Measurements from ENCODE around the gene GPR157.

Gene GPR157

DNA sequence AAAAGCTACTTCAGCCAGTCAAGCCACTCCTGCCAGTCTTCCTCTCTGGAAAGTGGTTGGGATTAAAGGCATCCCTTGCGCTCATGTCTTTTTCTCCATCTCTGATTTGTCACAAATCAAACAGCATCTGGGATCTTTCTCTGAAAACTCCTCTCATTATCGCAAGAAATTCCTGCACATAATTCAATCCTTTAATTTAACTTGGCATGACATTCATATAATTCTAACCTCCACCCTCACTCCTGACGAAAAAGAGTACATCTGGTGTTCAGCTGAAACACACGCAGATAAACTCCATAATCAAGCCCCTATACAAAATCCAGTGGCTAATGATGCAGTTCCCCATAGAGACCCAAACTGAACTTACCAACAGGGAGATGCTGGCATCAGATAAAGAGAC lies 40.1 kb downstream of the GPR157 start:
- DNase-seq (ENCODE audit: low read depth in 2 of 3, low spot score in 1 of 3): no peak

DNA sequence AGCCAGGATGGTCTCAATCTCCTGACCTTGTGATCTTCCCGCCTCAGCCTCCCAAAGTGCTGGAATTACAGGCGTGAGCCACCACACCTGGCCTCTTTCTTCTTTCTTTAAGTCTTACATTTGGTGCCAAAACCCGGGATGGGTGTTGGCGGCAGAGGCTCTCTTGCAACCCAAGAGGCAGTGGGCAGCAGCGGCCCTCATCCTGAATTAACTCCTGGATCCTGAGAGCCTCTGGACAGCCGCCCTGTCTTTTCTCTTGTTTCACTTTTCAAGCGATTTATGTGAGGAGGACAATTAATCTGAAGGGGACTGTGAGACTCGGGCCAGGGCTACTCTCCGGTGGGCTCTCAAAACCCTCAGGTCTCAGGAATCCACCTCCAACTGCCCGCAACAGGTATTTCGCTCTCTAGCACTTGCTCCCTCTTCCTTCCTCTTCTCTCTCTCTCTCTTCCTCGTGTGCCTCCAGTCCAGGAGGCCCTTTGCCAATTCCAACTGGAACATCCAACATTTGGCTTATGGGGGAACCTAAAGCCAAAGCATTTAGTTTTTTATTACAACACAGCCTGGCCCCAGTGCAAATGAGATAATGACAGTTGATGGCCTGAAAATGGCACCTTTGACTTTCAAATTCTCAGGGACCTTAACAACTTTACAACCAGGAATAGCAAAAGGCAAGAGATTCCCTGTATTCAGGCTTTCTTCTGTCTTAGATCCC lies 41.3 kb downstream of the GPR157 start:
- no peak for DNase-seq (ENCODE audit: low read depth in 2 of 3, low spot score in 1 of 3)

GRCh38 chr1:9086796-9087195 lies 42.1 kb downstream of the GPR157 start:
- no peak for DNase-seq (ENCODE audit: low read depth in 2 of 3, low spot score in 1 of 3)

GRCh38 chr1:9086045-9086444 lies 42.9 kb downstream of the GPR157 start:
- no peak for DNase-seq (ENCODE audit: low read depth in 2 of 3, low spot score in 1 of 3)

- no peak for DNase-seq (ENCODE audit: low read depth in 2 of 3, low spot score in 1 of 3)
These were observed 43.5 kb downstream of the GPR157 start for GRCh38 chr1:9085306-9085940.

- no peak for DNase-seq (ENCODE audit: low read depth in 2 of 3, low spot score in 1 of 3)
These were observed 44.0 kb downstream of the GPR157 start for GRCh38 chr1:9084906-9085305.

DNA sequence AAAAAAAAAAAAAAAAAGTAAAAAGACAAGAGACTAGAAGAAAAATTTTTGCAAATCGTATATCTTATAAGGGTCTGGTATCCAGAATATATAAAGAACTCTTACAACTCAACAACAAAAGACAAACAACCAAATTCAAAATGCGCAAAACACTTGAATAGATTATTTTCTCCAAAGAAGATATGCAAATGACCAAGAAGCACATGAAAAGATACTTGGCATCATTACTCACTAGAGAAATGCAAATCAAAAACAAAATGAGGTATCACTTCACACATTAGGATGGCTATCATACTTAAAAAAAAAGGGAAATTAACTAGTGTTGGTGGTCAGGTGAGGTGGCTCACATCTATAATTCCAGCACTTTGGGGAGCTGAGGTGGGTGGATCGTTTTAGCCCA lies 47.4 kb downstream of the GPR157 start:
- no peak for DNase-seq (ENCODE audit: low read depth in 2 of 3, low spot score in 1 of 3)

DNA sequence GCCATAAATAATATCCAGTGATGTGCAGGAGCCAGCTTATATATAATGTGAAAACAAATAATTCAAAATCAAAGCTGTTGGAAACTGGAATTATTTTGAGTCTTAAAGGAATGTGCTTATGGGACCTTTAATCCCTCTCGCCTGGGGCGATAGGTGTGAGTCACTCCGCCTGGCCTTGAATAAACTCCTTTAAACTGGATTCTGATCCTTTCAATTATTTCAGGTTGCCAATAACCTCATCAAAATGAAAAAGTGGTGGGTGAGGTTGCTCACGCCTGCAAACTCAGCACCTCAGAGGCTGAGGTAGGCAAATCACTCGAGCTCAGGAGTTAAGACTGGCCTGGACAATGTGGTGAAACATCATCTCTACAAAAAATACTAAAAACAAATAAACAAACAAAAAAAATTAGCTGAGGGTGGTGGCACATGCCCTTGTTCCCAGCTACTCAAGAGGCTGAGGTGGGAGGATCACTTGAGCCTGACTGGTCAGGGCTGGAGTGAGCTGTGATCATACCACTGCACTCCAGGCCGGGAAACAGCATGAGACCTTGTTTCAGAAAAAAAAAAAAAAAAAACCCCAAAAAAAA lies 48.1 kb downstream of the GPR157 start:
- no peak for DNase-seq (ENCODE audit: low read depth in 2 of 3, low spot score in 1 of 3)

GRCh38 chr1:9079988-9080704 lies 48.8 kb downstream of the GPR157 start:
- DNase-seq (ENCODE audit: low read depth in 2 of 3, low spot score in 1 of 3): no peak

DNA sequence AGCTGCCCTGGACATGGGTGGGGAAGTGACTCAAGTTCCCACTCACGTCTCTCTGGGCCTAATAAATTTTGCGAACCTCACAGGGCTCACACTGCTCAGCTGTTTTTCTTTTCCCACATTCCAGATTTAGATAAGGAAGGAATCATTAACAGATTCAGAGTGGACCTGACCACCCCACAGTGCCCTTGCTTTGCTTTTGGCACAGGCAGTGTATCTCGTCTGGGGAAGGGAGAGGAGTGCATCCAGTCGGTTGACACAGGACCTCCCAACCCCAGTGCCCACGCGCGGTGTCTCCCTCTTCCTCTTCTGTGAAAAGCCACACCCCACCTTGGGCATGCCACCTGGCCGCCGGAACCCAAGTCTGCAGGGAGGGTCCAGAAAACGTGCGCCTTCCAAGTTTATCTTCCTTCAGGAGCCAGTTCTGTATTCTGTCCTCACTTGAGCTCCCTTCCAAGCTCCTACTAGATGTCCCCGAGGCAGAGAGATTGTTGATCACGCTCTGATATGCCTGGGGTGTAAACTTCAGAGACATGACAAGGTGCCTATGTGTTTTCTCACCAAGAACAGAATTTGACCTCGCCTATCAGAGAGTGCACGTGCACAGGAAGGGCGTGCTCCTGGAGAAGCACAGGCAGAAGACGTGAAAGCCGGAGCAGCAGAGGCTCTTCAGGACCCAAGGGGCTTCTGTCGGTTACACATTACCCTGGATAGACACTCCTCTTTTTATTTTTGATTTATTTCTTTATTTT lies 50.0 kb downstream of the GPR157 start:
- no peak for DNase-seq (ENCODE audit: low read depth in 2 of 3, low spot score in 1 of 3)

- DNase-seq (ENCODE audit: low read depth in 2 of 3, low spot score in 1 of 3): peak in 2 of 3 donors; percentile 3 to 6
These were observed 50.7 kb downstream of the GPR157 start for GRCh38 chr1:9078015-9078751.

DNA sequence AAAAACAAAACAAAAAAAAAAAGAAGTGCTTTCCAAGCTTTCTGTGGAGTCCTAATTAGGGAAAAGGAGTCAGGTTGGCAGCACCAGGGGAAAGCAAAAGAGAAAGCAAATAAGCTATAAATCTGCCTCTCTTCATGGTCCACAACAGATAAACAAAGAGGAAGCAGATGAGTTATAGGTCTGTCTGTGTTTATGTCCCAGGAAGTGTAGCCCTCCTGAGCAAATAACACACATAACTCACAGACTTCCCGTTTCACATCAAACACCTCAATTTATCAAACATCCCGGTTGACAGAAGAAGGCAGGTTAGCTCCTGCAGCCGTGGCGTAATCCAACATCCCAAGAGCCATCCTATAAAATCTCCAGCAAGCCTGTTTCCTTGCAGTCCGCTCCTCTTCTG lies 53.9 kb downstream of the GPR157 start:
- no peak for DNase-seq (ENCODE audit: low read depth in 2 of 3, low spot score in 1 of 3)

- DNase-seq (ENCODE audit: low read depth in 2 of 3, low spot score in 1 of 3): no peak
These were observed 55.8 kb downstream of the GPR157 start for GRCh38 chr1:9073143-9073542.

DNA sequence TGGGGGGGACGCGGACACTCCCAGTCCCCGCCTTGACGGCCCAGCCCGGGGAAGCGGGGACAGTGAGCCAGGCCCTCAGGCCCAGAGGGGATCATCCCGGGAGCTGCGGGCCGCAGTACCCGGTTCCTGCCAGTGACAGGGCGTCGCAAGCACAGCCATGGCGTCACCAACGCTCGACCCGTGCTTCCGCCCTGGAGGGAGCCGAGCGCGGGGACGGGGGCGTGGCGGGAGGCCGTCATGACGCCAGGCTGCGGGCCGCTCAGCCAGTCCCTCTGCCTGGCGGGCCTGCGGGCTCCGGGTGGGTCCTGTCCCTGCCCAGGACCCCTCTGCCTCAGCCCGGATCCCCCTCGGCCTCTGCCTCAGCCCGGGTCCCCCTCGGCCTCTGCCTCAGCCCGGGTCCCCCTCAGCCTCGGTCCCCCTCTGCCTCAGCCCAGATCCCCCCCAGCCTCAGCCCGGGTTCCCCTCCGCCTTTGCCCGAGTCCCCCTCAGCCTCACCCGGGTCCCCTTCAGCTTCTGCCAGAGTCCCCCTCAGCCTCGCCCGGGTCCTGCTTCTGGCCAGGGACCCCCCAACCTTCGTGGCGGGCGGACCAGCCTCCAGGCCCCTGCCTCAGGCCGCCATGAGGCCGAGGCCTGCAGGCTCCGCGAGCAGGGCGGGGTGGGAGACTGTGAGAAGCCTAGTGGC lies 57.2 kb downstream of the GPR157 start:
- no peak for DNase-seq (ENCODE audit: low read depth in 2 of 3, low spot score in 1 of 3)

GRCh38 chr1:9070486-9070885 lies 58.4 kb downstream of the GPR157 start:
- DNase-seq (ENCODE audit: low read depth in 2 of 3, low spot score in 1 of 3): no peak

DNA sequence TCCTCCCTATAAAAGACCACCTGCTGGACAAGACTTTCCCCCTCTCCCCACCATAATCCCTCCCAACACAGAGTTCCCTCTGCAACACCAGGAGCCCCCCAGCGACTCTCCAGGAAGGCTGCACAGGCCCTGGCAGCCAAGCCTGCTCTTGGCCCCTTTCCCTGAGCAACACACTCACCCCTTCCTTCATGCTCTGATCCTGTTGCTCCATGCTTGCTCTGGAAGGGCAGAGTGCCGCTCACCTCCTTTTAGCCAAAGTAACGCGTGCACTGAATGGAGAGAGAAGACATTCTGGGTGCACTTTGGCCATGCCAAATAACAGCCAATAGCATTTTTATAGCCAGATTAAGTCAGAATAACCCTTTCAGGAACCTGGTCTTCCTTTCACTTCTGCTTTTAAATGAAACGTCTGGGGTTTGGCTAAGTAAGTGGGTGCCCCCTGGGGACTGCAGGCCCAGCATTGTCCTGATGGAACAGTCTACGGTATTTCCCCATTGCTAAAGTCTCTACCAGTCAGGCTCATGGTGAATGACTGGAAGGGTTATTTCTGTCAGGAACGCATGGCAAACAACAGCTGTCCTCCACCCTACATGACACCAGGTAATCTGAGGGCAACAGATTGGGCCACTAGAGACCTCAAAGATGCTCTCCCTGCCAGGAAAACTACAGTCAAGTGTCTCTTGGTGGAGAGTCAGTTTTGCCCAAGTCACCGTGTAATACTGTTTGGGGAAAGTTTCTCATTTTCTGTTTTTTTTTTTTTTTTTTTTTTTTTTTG lies 59.4 kb downstream of the GPR157 start, which contains the start of gene SLC2A5:
Gene SLC2A5 (minus strand): TSS at position 310 of the 775 bp plus-strand sequence. CDS start 99 bp downstream, at position 211.
- DNase-seq (ENCODE audit: low read depth in 2 of 3, low spot score in 1 of 3): no peak

- DNase-seq (ENCODE audit: low read depth in 2 of 3, low spot score in 1 of 3): no peak
These were observed 59.9 kb downstream of the GPR157 start for GRCh38 chr1:9068981-9069325.

GRCh38 chr1:9066945-9067807 lies 61.7 kb downstream of the GPR157 start:
- DNase-seq (ENCODE audit: low read depth in 2 of 3, low spot score in 1 of 3): no peak
